HG02588 (cell line): ENCODE results near the gene RAB1A.

Experiments used
- ATAC-seq: cut with Tn5 transposase; IDR thresholded peaks from one replicate; pipeline ENCODE4 v1.9.1; 2021; ENCODE audit warnings: mild to moderate bottlenecking, moderate library complexity; ENCODE audit not compliant: unreplicated experiment

The RAB1A gene

DNA sequence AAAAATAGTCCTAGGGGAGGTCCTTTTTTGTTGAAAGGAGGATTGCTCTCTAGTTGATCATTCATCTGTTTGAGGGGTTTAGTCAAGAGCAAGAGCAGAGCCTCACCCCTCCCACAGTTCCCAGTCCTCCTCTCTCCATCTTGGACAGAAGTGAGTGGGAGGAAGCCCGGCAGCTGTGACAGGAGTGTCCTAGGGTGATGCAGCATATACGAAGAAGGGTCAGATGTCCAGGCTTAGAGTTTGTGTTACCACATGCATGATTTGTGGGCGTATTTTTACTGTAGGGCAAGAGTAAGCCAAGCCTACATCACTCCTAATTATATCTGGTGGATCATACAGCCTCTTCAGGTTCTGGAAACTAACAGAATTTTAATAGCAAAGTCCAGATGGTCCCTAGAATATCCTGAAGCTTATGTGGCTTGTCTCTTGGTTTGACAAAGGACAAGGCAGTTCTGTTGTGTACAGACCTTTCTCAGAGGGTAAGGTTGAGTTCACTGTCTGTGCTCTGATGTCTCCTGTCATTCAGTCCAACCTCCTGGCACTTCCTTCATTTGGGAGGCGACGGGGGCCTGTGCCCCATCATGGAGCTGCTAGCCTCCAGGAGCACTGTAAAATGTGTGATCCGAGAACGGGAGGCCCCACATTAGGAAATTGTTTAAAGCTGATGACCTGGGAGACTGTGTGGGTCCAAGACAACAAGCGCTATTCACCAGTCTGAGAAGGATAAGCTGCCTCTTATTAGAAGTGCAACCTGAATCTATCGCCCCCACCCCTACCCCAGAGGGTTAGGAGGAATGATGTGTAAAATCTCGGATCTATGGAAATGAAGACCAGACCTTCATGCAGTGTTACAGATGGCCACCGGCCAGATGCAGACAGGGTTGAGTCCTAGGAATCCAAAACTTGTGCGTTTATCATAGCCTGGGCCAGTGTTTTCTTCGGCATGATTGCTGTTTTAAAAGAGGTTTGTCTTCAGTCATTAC is 66.8 kb downstream of the RAB1A start:
- no peak for ATAC-seq

DNA sequence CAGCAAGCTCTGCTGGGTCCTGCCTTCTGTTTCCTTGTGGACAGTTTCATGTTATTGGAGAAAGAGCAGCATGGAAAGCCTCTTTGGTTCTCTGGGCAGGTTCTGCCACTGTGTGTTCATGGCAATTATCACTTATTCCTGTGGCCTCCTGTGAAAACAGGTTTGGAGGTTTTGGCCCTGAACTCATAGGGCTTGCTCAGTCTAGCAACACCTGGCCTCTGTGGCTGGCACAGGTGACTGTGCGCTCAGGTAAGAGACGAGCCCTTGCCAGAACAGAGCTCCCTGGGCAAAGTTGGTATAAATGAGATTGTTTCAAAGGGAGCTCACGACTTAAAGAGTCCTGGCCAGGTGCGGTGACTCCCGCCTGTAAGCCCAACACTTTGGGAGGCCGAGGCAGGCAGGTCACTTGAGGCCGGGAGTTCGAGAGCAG is 68.0 kb downstream of the RAB1A start:
- no peak for ATAC-seq

DNA sequence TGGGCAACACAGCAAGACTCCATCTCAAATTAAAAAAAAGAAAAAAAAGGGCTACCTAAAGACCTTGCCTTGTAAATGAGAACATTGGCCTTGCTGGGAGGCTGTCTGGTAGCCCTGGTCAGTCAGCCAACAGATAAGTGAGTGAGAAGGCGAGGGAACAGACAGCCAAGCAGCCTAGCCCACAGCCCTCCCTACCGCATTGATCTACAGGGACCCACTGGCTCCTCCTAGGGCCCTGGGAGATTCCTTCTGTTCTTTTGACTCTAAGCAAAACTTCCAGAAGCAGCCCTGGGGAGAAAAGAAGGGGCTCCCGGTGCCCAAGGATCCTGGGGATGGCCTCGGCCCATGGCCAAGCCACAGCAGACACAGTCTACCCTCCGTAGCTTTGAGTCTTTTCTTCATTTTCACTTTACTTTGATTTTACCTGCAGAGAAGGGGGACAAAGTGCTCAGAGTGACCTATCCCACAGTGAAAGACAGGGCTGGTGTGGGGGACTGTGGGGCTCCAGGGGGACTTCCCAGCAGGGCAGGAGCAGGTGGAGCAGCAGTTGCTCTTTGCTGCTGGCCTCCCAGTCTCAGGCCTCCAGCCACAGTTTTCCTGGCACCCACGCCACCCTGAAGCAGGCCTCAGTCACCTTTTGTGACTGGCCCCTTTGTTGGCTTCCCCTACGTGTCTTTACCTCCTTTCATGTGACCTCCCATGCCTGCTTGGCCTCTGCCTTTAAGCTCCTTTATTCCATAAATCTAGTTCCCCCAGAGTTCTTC is 68.6 kb downstream of the RAB1A start:
- no peak for ATAC-seq

DNA sequence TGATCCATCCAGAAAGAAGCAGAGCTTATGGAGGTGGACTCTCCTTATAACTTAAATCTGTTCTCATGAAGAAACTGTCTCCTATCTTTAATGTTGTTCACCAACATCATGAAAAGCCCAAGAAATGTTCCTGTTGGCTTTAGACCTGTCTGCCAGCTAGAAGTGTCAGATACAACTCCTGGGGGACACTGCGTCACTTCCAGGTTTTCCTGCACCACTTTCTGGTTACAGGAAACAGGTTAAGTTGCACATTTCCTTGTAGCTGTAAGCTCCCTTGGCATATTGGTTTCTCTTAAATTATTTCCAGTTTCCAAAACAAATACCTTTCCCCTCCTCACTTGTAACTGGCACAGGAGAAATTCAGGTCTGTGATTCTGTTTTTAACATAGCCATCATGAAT is 70.8 kb downstream of the RAB1A start:
- no peak for ATAC-seq

DNA sequence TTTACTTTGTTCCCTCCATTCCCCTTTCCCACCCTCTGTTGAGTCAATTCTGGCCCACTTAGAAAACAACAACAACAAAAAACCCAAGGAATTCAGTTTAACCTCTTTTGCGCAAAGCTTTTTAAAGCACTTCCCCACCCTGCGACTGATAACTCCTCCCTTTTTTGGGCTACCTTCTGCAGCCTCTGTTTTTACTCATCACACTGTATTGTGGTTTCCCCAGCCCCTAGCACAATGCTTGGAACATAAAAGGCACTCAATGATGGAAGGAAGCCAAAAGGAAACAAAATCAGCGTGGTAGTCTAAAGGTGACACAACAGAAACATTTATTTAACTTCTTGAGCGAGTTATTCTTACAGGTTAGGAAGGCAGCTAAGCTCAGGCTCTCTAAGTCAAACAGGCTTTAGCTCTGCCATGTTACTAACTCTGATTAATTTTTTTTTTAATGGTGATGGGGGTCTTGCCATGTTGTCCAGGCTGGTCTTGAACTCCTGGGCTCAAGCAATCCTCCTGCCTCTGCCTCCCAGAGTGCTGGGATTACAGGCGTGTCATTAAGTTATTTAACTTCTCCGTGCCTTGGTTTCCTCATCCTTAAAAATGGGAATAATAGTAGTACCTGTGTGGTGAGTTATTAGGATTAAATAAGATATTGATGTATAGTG is 72.4 kb downstream of the RAB1A start:
- no peak for ATAC-seq

DNA sequence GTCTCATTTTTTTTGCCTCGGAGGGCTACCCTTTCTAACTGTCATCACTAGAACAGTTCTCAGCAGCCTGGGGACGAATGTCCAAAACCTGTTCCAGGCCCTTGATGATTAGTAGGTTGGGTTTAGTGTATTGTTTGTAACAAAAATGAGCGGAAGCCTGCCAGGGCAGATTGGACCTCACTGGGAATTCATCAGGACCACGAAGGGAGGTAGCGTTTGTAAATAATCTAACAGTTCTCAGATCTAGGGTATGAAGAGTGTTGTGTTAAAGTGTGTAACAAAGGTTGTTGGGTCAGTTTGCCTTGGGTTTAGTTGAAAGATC is 72.9 kb downstream of the RAB1A start:
- ATAC-seq, result no peak

DNA sequence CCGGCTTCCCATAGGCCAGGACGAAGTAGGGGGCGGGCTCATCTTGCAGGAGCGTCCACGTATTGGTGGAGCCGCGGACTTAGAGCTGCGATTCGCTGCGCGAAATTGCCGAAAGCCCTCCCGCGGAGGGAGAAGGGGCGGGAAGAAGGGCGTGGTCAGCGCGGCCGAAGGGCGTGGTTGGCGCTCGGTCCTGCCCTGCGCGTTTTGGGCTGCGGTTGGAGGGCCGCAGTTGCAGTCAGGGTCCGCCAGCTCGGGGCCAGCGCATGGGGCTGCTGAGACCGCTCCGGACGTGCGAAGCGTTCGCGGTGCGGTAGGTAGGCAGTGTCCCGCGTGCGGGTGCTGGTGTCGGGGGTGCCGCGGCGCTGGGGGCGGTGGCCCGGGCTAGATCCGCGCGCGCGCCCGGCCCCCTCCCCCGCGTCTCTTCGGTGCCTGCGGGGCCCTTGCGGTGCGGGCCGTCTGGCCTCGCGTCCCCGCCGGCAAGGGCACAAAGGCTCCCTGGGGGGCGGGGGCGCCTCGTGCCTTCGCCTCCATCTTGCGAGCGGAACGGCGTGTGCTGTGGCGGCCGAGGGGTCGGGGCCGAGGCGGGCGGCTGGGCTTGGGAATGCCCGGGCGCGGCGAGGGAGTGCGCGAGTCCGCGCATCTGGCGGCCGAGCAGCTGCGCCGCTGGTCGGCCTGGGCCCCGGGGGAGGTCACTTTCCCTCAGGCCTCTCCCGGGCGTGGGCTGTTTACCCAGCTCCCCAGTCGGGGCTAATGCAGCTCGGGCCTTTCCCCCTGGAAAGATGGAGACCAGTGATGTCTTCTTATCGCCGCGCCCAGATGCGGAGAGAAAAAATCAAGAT is 73.5 kb downstream of the RAB1A start, which contains the start of gene CEP68:
Gene CEP68, plus strand, starts transcription at position 202 of the 839 bp plus-strand sequence. CDS start 13,029 bp downstream, outside the sequence.
- ATAC-seq, result peak; percentile 85

DNA sequence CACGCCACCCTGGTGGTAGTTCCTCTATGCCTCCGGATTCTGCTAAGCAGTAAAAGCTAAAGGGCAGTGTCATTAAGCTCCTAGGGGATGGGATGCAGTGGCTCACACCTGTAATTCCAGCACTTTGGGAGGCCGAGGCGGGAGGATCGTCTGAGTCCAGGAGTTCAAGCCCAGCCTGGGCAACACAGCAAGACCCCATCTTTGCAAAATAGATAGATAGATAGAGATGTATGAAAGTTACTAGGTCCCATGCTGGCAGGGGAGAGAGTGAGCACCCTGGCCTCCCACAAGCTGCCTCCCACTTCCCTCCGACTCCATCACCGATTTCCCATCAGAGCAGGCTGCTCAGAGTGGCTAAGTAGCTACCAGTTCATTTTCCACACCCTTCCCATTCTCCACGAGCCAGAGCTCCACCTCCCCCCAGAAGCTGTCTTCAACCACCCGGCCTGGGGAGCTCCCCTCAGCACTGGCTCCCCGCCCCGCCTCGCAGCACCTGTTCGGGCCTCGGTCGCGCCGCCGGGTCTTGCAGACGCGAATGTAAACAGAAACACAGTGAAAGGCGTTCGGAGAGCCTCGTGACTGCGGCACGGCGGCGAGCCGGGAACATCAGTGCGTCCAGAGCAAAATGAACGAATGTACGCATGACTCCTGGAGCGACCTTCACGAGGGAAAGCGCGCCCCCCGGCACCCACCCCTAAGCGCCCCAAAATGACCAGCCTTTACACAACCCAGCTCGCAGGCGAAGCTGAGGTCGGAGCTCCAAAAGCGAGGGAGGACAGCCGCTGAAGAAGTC is 74.3 kb downstream of the RAB1A start:
- peak; percentile 24 for ATAC-seq

DNA sequence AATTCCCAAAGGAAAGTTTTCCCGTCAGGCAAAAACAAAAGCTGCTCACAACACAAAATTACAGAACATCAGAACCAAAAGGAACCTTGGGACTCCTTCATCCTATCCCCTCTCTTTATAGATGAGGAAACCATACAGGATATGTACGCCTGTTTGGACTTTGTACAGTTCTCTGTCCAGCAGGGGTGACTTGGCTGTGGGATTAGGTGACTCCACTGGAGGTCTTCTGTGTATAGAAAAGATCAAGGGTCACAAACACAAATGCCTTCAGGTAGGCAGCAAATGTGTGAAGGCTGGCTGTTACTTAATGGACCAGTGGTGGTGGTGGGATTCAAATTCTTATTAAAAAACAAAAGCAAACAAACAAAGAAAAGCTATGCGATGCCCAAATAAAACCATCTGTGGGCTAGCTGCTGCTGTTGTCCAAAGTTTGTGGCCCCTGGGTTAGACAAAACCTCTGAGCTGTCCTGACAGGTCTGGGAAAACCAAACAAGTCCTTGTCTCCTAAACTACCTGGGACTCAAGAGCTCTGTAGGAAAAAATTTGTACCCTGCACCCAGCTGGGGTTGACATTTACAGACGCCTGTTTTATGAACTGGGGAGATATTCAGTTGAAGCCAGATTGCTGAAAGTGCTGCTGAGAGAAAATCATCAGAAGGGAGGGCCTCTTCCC is 75.0 kb downstream of the RAB1A start:
- ATAC-seq, result no peak

DNA sequence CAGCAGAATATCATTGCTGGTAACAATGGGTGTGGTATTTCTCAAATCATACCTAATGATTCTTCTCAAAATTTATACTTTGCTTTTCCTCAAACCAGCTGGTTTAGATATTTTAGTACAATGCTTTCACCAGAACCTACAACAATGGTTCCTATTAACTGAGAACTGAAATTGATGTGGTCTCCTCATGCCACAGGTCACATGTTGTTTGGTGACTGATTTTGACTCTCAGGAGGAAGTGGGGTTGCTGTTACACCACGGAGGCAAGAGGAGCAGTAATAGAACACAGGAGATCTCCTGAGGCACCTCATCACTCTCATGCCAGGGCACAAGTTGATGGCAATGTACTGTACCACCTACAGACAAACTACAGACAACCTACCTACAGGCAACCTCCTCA is 76.7 kb downstream of the RAB1A start:
- ATAC-seq, result peak; percentile 48

DNA sequence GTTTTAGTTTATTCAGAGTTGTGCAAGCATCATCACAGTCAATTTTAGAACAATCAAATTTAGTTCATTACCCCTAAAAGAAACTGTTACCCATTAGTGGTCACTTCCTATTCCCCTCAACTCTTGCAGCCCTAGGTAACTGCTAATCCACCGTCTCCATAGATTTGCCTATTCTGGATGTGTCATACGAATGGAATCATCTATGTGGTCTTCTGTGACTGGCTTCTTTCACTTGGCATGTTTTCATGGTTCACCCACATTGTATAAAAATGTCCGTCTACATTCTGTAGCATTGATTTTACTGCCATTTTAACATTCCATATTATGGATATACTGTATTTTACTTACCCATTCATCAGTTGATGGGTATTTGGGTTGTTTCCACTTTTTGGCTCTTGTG is 79.0 kb downstream of the RAB1A start:
- no peak for ATAC-seq

DNA sequence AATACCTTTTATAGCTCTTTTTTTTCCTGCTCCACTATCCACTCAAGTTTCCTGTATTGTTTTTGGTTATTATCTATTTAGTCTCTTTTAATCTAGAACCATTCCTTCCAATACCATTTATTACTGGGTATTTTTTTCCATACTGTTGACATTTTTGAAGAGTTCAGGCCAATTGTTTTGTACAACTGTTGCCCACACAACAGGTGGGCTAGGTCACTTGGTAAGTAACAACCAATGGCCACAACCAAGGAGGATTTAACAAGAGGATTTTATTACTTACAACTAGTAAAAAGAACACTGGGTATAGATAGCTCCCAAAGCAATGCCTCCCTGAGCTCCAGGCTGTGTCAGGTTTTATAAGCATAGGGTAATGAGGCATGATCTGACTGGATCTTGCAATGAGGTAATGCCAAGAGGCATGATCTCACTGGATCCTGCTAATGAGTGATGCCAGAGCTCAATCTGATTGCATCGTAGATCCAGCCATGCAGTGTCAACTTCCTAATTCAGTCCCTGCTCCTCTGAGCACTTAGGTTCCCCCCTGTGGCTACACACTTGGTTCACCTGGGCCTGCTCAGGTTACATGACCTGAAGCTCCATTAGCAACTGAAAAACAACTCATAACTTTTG is 80.8 kb downstream of the RAB1A start:
- ATAC-seq, result no peak

DNA sequence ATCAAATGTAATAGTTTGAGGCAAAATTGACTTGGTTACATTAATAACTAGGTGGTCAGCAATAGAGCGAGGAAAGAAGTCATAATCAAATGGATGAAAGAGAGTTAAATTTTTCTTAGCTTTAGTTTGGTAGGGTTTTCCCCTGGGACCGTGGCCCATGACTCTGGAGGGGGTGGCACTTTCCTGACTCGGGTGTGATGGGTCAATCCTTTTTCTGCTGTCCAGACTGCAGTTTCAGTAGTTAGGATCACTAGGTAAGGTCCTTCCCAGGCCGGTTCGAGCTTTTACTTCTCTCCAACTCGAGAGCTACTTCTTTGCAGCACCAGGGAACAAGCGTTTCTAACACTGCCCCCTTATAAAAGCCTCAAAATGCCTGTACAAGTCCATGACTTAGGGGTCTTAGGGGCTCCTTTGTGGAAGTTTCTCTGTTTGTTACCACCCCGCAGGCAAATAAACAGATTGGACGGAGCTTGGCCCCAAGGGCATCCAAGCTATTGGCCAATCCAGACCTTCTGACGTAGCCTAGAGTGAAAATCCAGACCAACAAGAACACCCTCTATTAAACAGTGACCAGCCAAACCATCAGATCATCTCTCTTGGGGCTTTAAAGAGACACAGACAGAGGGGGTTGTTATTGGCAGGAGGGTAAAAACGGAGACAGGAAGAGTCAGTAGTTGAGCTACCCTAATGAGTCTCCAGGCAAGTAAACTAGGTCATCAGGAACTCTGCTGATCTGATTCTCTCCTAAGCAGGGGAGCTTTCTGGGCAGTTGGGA is 83.1 kb downstream of the RAB1A start:
- no peak for ATAC-seq

DNA sequence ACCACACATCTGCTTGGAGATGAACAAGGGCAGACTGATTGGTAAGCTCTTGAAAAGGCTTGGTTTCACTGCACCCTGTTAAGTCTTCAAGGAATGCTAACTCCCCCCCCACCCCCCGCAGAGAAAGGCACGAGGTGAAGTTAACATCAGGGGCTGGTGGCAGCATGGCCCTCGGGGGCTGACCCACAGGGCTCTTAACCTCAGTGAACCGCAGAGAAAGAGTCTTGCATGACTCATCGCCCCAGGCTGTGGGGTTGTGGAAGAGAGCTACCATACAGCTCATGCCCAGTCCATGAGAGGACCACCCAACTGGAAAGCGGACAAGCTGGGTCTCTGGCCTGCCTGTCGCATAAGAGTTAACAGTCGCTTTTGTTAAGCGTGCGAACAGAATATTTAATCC is 84.3 kb downstream of the RAB1A start:
- no peak for ATAC-seq

DNA sequence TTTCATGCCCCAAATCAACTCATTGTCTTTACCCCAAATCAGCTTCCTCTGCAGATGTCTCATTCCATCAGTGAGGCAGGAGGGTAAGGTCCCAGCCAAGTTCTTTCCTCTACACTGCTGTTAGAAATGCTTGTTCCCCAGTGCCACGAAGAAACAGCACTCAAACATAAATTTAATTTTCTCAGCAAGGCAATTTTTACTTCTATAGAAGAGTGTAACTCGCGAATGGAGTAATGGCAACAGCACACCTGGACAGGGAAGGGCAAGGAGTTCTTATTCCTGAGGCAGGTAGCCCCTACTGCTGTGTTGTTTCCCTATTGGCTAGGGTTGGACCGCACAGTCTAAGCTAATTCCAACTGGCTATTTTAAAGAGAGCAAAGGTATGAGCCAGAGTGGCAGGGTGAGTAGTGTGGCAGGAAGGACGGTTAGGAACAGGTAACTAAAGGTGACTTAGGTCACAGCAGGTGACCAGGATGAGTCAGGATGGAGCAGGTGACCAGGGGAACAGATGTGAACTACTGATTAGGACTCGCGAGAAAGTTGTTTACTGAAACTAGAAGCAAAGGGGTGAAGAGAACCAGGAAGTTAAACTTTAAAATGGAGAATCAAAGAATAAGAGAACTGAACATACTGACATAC is 85.7 kb downstream of the RAB1A start:
- ATAC-seq, result no peak

DNA sequence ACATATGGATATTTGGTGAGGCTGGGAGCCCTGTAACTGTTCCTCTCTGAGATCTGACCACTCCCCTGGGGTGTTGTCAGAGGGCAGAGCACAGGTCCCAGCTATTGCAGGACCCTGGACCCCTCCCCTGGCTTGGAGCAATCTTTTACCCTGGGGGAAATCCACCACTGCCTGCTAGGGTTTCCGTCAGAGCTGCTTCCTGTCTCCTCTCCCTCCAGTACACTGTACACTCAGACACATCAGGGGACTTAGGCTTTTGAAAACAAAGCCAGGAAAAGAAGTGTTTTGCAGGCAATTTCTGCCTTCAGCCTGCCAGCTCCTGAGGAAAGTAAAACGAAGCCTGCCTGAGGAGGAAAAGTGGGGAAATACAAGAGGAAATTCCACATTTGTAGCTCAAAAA is 86.9 kb downstream of the RAB1A start:
- no peak for ATAC-seq
